RWPE1 (cell line): ENCODE measurements around the gene GOSR2.

Experiments
- CTCF ChIA-PET: fragments of 350-600 bp; sonication (Branson Sonifier 250); formaldehyde crosslinking; extraction: SDS; loops from one replicate; lab custom pipeline; 2021; lab: Yijun Ruan, JAX
- POLR2A ChIA-PET: fragments of 400-600 bp; formaldehyde crosslinking; extraction: SDS; loops from one replicate; lab custom pipeline; 2020; ENCODE audit warnings: antibody characterized with exemption; ENCODE audit not compliant: low non-redundant PET; lab: Yijun Ruan, JAX
- DNase-seq: peaks from one replicate; pipeline ENCODE4 v3.0.0; 2012; ENCODE audit warnings: low spot score
- H3K27ac ChIP-seq: fragments of 450-650 bp; 2 replicates; pipeline ENCODE4 v1.5.1; 2017
- TF ChIP-seq, protein P1 (sequence below): fragments of 450-650 bp; conservative IDR thresholded peaks from 2 replicates; pipeline ENCODE4 v1.5.1; 2017; ENCODE audit warnings: low read depth, mild to moderate bottlenecking

Gene GOSR2

DNA sequence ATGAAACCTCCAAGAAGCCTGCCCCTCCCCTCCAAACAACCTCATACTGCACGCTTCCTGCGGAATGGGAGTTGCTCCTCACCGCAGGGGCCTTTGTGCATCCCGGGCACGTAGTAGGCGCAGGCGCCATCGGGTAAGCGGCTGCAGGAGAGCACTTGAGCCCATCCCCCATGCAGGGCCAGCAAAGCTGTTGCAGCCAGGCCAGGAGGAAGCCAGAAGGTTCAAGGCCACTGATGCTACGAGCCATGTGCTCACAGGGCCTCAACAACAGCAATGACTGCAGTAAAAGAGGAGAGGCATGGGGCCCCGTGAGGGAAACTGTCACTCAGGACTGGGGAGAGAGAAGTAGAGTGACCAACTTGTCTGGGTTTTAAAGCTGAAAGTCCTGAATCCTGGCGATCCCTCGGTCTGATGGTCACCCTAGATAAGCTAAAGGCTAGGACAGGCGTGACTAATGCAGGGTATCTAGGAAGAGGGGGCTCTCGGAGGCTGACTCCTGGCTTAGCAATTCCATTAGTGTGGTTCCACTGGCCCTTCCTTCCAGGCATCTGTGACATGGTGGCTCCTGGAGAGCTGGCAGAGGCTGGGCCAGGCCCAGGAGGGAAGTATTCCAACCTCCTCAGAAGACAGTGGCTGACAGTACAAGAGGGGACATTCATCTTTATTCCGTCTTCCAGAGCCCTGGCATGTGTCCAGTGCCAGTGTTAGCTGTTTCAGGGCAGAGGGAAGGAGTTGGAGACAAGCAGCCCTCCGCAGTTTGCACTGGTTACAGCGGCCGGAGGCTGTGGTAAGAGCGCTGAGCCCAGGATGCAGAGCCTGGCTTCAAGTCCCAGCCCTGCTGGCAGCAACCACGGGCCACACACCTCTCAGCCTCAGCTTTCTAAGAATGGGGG lies 20.8 kb downstream of the GOSR2 start:
- no peak for DNase-seq
- CTCF ChIA-PET, result interaction anchor here (1.6 kb wide), 1 partner anchor 61 kb away, joined by 8 read pairs; no protein-coding TSS in a partner anchor
- POLR2A ChIA-PET, result no interaction called here
- TF ChIP-seq, protein P1, sequence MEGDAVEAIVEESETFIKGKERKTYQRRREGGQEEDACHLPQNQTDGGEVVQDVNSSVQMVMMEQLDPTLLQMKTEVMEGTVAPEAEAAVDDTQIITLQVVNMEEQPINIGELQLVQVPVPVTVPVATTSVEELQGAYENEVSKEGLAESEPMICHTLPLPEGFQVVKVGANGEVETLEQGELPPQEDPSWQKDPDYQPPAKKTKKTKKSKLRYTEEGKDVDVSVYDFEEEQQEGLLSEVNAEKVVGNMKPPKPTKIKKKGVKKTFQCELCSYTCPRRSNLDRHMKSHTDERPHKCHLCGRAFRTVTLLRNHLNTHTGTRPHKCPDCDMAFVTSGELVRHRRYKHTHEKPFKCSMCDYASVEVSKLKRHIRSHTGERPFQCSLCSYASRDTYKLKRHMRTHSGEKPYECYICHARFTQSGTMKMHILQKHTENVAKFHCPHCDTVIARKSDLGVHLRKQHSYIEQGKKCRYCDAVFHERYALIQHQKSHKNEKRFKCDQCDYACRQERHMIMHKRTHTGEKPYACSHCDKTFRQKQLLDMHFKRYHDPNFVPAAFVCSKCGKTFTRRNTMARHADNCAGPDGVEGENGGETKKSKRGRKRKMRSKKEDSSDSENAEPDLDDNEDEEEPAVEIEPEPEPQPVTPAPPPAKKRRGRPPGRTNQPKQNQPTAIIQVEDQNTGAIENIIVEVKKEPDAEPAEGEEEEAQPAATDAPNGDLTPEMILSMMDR, result no peak
- no peak overlapping the region for H3K27ac ChIP-seq

DNA sequence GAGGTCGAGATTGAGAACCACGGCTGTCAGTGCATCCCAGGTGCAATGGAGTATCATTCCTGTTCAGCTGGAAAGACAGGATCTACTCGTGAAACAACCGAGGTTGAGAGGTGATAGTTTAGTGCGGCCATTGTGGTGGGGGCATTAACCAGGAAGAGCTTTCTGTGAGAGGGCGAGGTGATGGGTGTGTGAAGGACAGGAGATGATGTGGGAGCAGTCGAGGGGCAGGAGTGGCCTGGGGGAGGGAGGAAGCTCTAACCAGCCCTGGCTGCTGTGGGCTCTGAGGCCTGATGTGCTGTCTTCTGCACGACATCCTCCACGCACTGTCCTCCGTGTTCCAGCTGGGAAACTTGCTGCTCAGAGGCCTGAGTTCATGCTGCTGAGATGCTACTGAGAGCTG lies 22.0 kb downstream of the GOSR2 start:
- CTCF ChIA-PET, result no interaction called here
- TF ChIP-seq, protein P1, result no peak
- DNase-seq, result no peak
- no peak overlapping the region for H3K27ac ChIP-seq
- POLR2A ChIA-PET, result no interaction called here

DNA sequence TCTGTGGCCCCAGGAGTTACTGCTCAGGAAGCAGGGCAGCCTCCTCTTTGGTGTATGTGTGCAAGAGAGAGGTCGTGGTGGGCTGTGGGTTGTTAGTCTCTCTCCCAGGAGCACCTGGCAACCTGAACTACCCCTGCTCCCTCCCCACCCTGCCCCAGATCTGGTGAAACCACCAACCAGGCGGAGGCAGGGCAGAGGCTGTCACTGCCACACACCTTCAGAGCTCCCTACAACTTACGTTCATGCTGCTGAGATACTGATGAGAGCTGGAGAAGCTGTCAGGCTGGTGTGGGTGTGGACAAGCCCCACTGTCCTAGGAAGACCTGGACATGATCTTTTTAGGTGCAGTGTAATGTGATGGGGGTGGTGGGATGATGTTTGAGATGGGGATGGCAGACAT lies 24.3 kb downstream of the GOSR2 start:
- ChIA-PET POLR2A (no interaction called here), CTCF (no interaction called here)
- TF ChIP-seq, protein P1, result no peak
- DNase-seq, result no peak
- H3K27ac ChIP-seq, result no peak overlapping the region

DNA sequence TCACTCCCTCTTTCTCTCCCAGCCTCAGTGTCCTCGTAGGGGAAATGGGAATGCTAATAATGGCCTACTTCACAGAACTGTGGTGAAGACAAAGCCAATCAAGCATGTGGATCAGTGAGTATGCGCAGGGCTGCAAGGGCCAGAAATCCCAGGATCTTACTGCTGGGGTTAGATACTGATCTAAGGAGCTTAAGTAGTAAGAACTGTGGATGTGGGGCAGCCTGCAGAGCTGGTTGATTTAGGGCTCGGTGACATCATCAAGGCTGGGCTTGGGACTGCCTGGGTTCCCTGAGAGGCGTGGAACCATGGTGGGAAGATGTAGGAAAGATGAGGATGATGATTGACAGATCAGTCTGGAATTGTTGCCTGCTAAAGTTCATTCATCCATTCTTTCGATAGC lies 25.6 kb downstream of the GOSR2 start:
- TF ChIP-seq, protein P1, result no peak
- POLR2A ChIA-PET, result no interaction called here
- DNase-seq, result no peak
- H3K27ac ChIP-seq, result no peak overlapping the region
- CTCF ChIA-PET, result no interaction called here

DNA sequence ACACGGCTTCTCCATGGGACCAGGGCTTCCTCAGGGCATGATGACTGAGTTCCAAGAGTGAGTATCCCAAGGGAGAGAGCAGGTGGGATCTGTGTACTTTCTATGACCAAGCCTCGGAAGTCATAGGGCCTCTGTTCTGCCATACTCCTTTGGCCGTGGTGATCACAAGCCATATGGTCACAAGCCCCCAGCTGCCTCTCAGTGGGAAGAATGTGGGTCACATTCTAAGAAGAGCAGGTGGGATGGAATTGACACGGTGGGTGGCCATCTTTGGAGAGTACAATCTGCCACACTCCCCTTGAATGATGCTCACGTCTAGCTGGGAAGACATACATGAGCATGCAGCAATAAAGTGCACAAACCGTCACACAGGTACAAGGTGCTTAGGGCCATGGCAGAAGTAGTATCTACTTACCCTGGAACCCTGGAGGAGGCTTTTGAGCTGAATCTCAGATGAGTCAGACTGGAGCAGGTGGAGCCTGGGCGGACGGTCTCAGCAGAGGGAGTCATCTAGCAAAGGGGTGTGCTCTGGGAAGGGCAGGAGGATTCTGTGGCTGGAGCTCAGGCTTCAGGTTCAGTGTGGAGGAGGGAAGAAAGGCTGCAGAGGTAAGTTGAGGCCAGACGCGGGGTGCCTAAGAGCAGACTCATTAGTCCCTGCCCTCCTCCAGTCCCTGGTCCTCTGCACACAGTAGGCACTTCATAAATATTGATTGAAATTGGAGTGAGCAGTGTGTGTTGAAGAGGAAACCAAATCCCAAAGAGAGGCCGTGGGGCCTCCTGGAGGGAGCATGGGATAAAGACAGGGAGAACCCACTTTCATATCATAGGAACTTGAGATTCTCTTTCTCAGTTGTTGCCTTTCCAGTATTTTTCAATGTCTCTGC lies 26.6 kb downstream of the GOSR2 start:
- POLR2A ChIA-PET, result no interaction called here
- peak; percentile 41 for DNase-seq
- TF ChIP-seq, protein P1, result no peak
- CTCF ChIA-PET, result interaction anchor here (0.7 kb wide), 1 partner anchor 167 kb away, joined by 3 read pairs; no protein-coding TSS in a partner anchor
- H3K27ac ChIP-seq, result no peak overlapping the region

DNA sequence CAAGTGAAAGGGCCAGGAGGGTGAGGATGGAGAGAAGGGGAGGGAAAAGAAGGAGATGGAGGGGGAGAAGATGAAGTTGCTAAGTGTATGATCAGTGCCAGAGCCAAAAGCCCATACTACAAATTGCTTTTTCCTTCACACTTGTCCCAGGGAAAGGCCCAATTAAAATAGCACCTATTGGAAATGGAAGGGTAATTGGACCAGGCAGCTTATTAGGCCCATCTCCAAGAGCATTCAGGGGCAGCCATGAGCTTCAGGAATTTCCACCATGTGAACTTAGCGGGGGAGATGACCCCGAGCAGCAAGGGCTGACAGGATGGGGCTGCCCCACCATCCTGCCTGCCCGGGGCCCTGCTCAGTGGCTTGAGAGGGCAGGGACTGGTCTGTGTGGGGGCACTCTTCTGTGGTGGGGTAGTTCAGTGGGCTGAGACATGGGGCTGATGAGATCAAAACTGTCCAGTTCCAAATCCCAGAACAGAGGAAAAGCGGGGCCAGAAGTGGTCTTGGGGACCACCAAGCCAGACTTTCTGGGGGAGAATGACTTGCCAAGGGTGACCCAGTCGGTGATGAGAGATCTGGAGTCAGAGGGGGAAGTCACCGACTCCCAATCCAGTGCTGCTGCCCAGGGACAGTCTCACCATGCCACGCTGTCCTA lies 27.5 kb downstream of the GOSR2 start:
- POLR2A ChIA-PET, result no interaction called here
- H3K27ac ChIP-seq, result no peak overlapping the region
- CTCF ChIA-PET, result interaction anchor here (0.7 kb wide), 1 partner anchor 168 kb away, joined by 3 read pairs; no protein-coding TSS in a partner anchor
- TF ChIP-seq, protein P1, result no peak
- DNase-seq, result no peak
